ENCODE data around the gene ZNF160. TPM values are rescaled to one million over a fixed set of nuclear protein-coding genes. Genes with fewer than 3 reads are reported as not detected.

The ZNF160 gene
- total and polyA plus RNA-seq, 2 experiments from 2014 or later = 16.9 to 48.7 TPM

GRCh38 chr19:53147645-53148044 is 44.4 kb upstream of the ZNF160 start:
- Histone ChIP-seq H3K27me3 (ENCODE audit: insufficient read depth) (no peaks in the 10 kb centered on the region), H3K27ac (ENCODE audit: low read depth) (no peak overlapping the region), H3K79me2 (replicated peaks; ENCODE audit: insufficient read depth) (no peaks in the 10 kb centered on the region), H3K4me2 (no peak overlapping the region), H4K20me1 (replicated peaks; ENCODE audit: insufficient read depth) (0 out of 2 replicates have a peak, but pooled peaks cover 3% of the 10 kb centered on the region), H3K36me3 (ENCODE audit: insufficient read depth) (peaks cover 34% of the 10 kb centered on the region), H3F3A (replicated peaks; ENCODE audit: low read depth) (no peaks in the 10 kb centered on the region), H3K4me3 (no peak overlapping the region), H2AFZ (no peak overlapping the region), H3K9me2 (ENCODE audit: insufficient read depth) (no peaks in the 10 kb centered on the region), H3K4me1 (ENCODE audit: insufficient read depth) (no peaks in the 10 kb centered on the region)
- peaks cover 3% of the 10 kb centered on the region for H3K27me3 Mint-ChIP-seq (ENCODE audit: insufficient read depth, low read depth, poor library complexity)
- peaks cover 94% of the 10 kb centered on the region for H3K36me3 Mint-ChIP-seq (ENCODE audit: low read depth)
- H3K4me3 Mint-ChIP-seq = no peak overlapping the region
- no peaks in the 10 kb centered on the region for H3K4me1 Mint-ChIP-seq
- no peak overlapping the region for H3K27ac Mint-ChIP-seq
- DNase-seq (ENCODE audit: low spot score) = no peak
- H3K9me3 Mint-ChIP-seq = peaks cover 57% of the 10 kb centered on the region
- ATAC-seq = no peak
- no peak for TF ChIP-seq CTCF (conservative IDR thresholded peaks at IDR 0.05; ENCODE audit: low read depth in 2 of 2)
- no peak for TF ChIP-seq REST (IDR thresholded peaks at IDR 0.05; ENCODE audit: unreplicated experiment)
- no peak for TF ChIP-seq NANOG (IDR thresholded peaks at IDR 0.05; ENCODE audit: borderline replicate concordance)
- no peak for TF ChIP-seq POLR2AphosphoS5 (IDR thresholded peaks at IDR 0.05; ENCODE audit: low read depth)
- TF ChIP-seq ZNF331 (CRISPR knock-in tag; IDR thresholded peaks at IDR 0.05; ENCODE audit: low read depth) = no peak
- TF ChIP-seq CREB1 (CRISPR knock-in tag; IDR thresholded peaks at IDR 0.05; ENCODE audit: low read depth) = no peak
- TF ChIP-seq EZH2 (IDR thresholded peaks at IDR 0.05; ENCODE audit: low read depth, unreplicated experiment) = no peak
- TF ChIP-seq ZNF114 (CRISPR knock-in tag; IDR thresholded peaks at IDR 0.05) = no peak
- TF ChIP-seq STAT1 (IDR thresholded peaks at IDR 0.05; ENCODE audit: unreplicated experiment) = no peak
- no peak for TF ChIP-seq EZH2phosphoT487 (IDR thresholded peaks at IDR 0.05; ENCODE audit: unreplicated experiment)
- TF ChIP-seq JUNB (IDR thresholded peaks at IDR 0.05; ENCODE audit: unreplicated experiment) = no peak
- TF ChIP-seq ZNF462 (CRISPR knock-in tag; IDR thresholded peaks at IDR 0.05) = no peak
- TF ChIP-seq ETS1 (IDR thresholded peaks at IDR 0.05) = no peak
